Memory B cell (primary cell): ENCODE measurements around the gene NUDT2.
A peak's percentile ranks its signal among the peaks of the same experiment; 100 is the strongest.

Experiments used
- ATAC-seq: fragments of 150-1000 bp; cut with Tn5 transposase; 2 replicates; pipeline ENCODE4 v1.10.0; 2021; ENCODE audit warnings: low read depth, mild to moderate bottlenecking, moderate library complexity
- DNase-seq, 2 donors: peaks; one replicate each; pipeline ENCODE4 v3.0.0; 2022; ENCODE audit warnings: low spot score in 2 of 2
- H3K27ac Mint-ChIP-seq: one replicate; pipeline ENCODE4 v1.8.0; 2022; ENCODE audit warnings: mild to moderate bottlenecking, moderate library complexity, mixed read lengths
- H3K27me3 Mint-ChIP-seq: one replicate; pipeline ENCODE4 v1.8.0; 2022; ENCODE audit warnings: mixed read lengths
- H3K36me3 Mint-ChIP-seq: one replicate; pipeline ENCODE4 v1.8.0; 2022; ENCODE audit warnings: mild to moderate bottlenecking, mixed read lengths
- H3K4me1 Mint-ChIP-seq: one replicate; pipeline ENCODE4 v1.8.0; 2022; ENCODE audit warnings: mixed read lengths
- H3K4me3 Mint-ChIP-seq: one replicate; pipeline ENCODE4 v1.8.0; 2022; ENCODE audit warnings: mild to moderate bottlenecking, moderate library complexity, mixed read lengths
- H3K9me3 Mint-ChIP-seq: one replicate; pipeline ENCODE4 v1.8.0; 2022; ENCODE audit warnings: mixed read lengths

Gene NUDT2

DNA sequence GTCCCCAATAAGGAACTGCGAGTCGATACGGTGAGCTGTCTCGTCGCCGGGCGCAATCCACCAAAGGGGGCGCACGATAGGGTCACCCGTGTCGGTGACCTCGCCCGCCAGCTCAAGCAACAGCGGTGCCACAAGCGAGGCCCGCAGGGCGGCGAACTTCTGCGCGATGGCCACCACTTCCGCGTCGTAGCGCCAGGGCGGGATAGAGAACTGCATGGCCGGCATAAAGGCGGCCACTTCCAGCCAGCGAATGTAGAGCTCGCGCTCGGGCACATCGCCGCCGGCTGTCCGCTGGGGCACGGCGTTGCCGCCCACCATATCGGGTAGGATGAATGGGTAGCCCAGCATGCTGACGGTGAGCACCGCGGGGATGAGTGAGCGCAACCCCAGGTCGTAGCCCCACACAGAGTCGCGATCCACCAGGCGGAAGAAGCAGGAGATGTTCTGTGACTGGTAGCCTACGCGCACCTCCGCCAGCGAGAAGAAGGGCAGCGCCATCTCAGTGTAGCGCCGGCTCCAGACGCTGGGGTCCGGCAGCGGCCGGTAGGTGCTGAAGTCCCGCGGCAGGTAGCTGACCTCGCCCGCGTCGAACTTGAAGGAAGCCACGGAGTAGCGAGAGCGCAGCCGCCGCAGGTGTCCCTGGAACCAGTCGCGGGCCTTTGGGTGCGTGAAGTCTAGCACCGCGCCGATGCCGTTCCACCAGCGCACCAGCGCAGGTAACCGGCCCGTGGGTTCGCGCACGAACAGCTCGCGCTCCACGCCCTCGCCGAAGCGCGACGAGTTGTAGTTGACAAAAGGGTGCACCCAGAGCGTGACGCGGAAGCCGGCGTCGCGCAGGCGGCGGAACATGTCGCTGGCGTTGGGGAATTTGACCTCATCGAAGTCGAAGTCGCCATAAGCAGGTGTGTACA is 41.9 kb downstream of the NUDT2 start:
- ATAC-seq (peak; percentile 65), DNase-seq (no peak)
- Mint-ChIP-seq H3K9me3 (peaks cover 4% of the 10 kb centered on the region), H3K4me1 (peaks cover 4% of the 10 kb centered on the region), H3K27me3 (no peaks in the 10 kb centered on the region), H3K27ac (no peak overlapping the region), H3K4me3 (peak overlapping the region; percentile 60), H3K36me3 (peaks cover 13% of the 10 kb centered on the region)

DNA sequence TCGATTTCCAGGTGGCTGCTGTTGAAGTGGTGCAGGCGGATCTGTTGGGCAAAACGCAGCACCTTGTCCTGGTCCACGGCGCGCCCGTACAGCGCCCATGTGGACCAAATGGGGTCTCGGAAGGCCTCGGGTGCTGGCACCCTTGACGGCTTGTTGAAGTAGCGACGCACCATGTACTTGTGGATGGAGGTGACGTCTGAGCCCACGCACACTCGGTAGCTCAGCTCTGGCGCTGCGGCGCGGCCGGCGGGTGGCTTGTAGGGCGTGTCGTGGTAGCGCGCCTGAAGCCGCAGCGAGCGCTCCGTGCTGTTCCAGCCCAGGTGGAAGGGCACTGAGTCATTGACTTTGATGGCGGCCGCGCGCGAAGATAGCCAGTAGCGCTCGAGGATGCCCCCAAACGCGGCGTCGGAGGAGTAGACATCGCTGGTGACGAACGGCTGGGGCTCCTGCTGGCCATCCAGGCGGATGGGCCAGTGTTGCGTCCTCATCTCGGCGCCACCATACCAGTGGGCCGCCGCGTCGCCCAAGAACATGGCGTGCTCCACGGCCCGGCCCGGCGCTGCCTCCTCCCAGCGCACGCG is 42.6 kb downstream of the NUDT2 start:
- Mint-ChIP-seq H3K4me1 (peaks cover 5% of the 10 kb centered on the region), H3K27ac (no peak overlapping the region), H3K27me3 (no peaks in the 10 kb centered on the region), H3K36me3 (peaks cover 10% of the 10 kb centered on the region), H3K4me3 (no peak overlapping the region), H3K9me3 (peaks cover 1% of the 10 kb centered on the region)
- no peak for DNase-seq
- ATAC-seq = no peak

- Mint-ChIP-seq H3K4me1 (peaks cover 7% of the 10 kb centered on the region), H3K9me3 (no peaks in the 10 kb centered on the region), H3K36me3 (peaks cover 8% of the 10 kb centered on the region), H3K4me3 (no peak overlapping the region), H3K27me3 (no peaks in the 10 kb centered on the region), H3K27ac (no peak overlapping the region)
- ATAC-seq (no peak), DNase-seq (no peak)
These were observed 43.2 kb downstream of the NUDT2 start for GRCh38 chr9:34372467-34373011.

- H3K4me3 Mint-ChIP-seq = no peak overlapping the region
- DNase-seq = no peak
These were observed 44.4 kb downstream of the NUDT2 start for GRCh38 chr9:34373749-34374148.

GRCh38 chr9:34374339-34374738 is 45.0 kb downstream of the NUDT2 start:
- H3K27me3 Mint-ChIP-seq = no peaks in the 10 kb centered on the region
- no peak overlapping the region for H3K4me3 Mint-ChIP-seq
- H3K27ac Mint-ChIP-seq = no peak overlapping the region
- ATAC-seq (no peak), DNase-seq (no peak)
- H3K9me3 Mint-ChIP-seq = no peaks in the 10 kb centered on the region
- no peaks in the 10 kb centered on the region for H3K36me3 Mint-ChIP-seq
- H3K4me1 Mint-ChIP-seq = peaks cover 14% of the 10 kb centered on the region

More at GRCh38 chr9:34373749-34374148, 44.4 kb downstream of the NUDT2 start:
- peaks cover 11% of the 10 kb centered on the region for H3K4me1 Mint-ChIP-seq
- no peaks in the 10 kb centered on the region for H3K9me3 Mint-ChIP-seq
- H3K36me3 Mint-ChIP-seq = peaks cover 2% of the 10 kb centered on the region
- no peak for ATAC-seq
- no peaks in the 10 kb centered on the region for H3K27me3 Mint-ChIP-seq
- H3K27ac Mint-ChIP-seq = no peak overlapping the region

- Mint-ChIP-seq H3K27me3 (no peaks in the 10 kb centered on the region), H3K4me3 (no peak overlapping the region), H3K36me3 (no peaks in the 10 kb centered on the region), H3K4me1 (peaks cover 20% of the 10 kb centered on the region), H3K27ac (no peak overlapping the region), H3K9me3 (no peaks in the 10 kb centered on the region)
- ATAC-seq (no peak), DNase-seq (no peak)
These were observed 45.7 kb downstream of the NUDT2 start for GRCh38 chr9:34374905-34375552.

GRCh38 chr9:34375901-34376595 is 46.7 kb downstream of the NUDT2 start:
- Mint-ChIP-seq H3K27ac (peak overlapping the region; percentile 1), H3K36me3 (no peaks in the 10 kb centered on the region), H3K4me1 (peaks cover 25% of the 10 kb centered on the region), H3K9me3 (no peaks in the 10 kb centered on the region), H3K27me3 (no peaks in the 10 kb centered on the region), H3K4me3 (peak overlapping the region; percentile 94)
- ATAC-seq = peak; percentile 40
- peak; percentile 46 to 62 for DNase-seq

- H3K36me3 Mint-ChIP-seq = no peaks in the 10 kb centered on the region
- H3K4me3 Mint-ChIP-seq = peak within 1 kb of the TSS; percentile 94
- peaks cover 30% of the 10 kb centered on the region for H3K4me1 Mint-ChIP-seq
- H3K27ac Mint-ChIP-seq = peak within 1 kb of the TSS; percentile 1
- DNase-seq (peak; percentile 88 to 95), ATAC-seq (peak; percentile 75)
- H3K9me3 Mint-ChIP-seq = no peaks in the 10 kb centered on the region
- H3K27me3 Mint-ChIP-seq = no peaks in the 10 kb centered on the region
These were observed 47.4 kb downstream of the NUDT2 start, which contains the start of gene MYORG for GRCh38 chr9:34376596-34377403. MYORG (minus strand) TSS chr9:34376898; CDS start chr9:34372943, 3,955 bp downstream.

GRCh38 chr9:34377404-34377746 is 48.0 kb downstream of the NUDT2 start:
- Mint-ChIP-seq H3K27ac (no peak overlapping the region), H3K9me3 (no peaks in the 10 kb centered on the region), H3K27me3 (no peaks in the 10 kb centered on the region), H3K36me3 (no peaks in the 10 kb centered on the region), H3K4me1 (peaks cover 30% of the 10 kb centered on the region), H3K4me3 (peak overlapping the region; percentile 94)
- no peak for ATAC-seq
- DNase-seq = no peak

DNA sequence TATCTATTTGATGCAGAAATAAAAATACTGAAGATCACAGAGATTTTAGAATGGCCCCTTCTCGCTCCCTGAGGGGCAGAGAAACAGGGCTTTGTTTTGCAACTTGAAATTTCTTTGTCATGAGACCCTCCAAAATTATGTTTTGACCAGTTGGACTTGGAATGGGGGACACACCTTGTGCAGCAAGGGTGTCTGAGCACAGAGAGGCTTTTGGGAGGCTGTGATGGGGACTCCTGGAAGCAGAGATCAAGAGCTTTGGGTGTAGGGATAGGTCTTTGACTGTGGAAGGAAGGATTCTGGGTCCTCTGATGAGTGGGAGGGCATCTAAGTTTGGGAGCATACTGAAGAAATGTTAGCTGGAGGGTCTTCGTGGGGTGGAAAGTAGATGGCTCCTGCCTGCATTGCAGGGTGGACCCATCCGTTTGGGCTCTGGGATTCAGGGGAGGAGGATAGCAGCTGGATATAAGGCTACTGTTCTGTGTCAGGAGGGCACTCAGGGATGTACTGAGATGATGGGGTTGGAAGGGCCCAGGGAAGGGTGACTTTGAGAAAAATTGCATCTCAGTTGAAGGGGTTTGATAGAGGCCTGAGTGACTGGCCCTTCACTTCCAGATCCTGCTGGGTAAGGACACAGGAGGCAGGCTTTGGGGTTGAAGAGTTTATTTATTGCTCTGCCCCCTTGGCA is 49.1 kb downstream of the NUDT2 start:
- ATAC-seq (no peak), DNase-seq (no peak)
- Mint-ChIP-seq H3K36me3 (no peaks in the 10 kb centered on the region), H3K9me3 (no peaks in the 10 kb centered on the region), H3K27ac (peak overlapping the region; percentile 36), H3K4me1 (peaks cover 31% of the 10 kb centered on the region), H3K4me3 (peak overlapping the region; percentile 25), H3K27me3 (no peaks in the 10 kb centered on the region)

- peak; percentile 15 for ATAC-seq
- Mint-ChIP-seq H3K4me1 (peaks cover 31% of the 10 kb centered on the region), H3K27me3 (no peaks in the 10 kb centered on the region), H3K27ac (no peak overlapping the region), H3K4me3 (peak overlapping the region; percentile 84), H3K9me3 (no peaks in the 10 kb centered on the region), H3K36me3 (no peaks in the 10 kb centered on the region)
- peak; percentile 87 to 90 for DNase-seq
These were observed 50.1 kb downstream of the NUDT2 start for GRCh38 chr9:34379334-34380033.

- H3K4me1 Mint-ChIP-seq = peaks cover 31% of the 10 kb centered on the region
- no peaks in the 10 kb centered on the region for H3K27me3 Mint-ChIP-seq
- H3K27ac Mint-ChIP-seq = no peak overlapping the region
- H3K9me3 Mint-ChIP-seq = no peaks in the 10 kb centered on the region
- H3K36me3 Mint-ChIP-seq = no peaks in the 10 kb centered on the region
- DNase-seq (peak in 1 of 2 donors; percentile 14), ATAC-seq (no peak)
- H3K4me3 Mint-ChIP-seq = peak overlapping the region; percentile 84
These were observed 50.7 kb downstream of the NUDT2 start for GRCh38 chr9:34380034-34380510.
